ENCODE measurements around the gene TOMT. TPM values are rescaled to one million over a fixed set of nuclear protein-coding genes. Genes with fewer than 3 reads are reported as not detected.

Gene TOMT
- total RNA-seq, 1 donor from 2014 or later = not detected

- H3K79me2 ChIP-seq (ENCODE audit: insufficient read depth, low read length) = peaks cover 32% of the 10 kb centered on the region
- H3K9me3 ChIP-seq (ENCODE audit: insufficient read depth, low read depth, low read length) = no peaks in the 10 kb centered on the region
- DNase-seq (ENCODE audit: low read depth) (no peak), FAIRE-seq (no peak)
- no peaks in the 10 kb centered on the region for H3K27me3 ChIP-seq (ENCODE audit: insufficient read depth, low read length)
- H3K36me3 Mint-ChIP-seq (ENCODE audit: low read depth, unreplicated experiment) = no peaks in the 10 kb centered on the region
- H3K4me2 ChIP-seq (ENCODE audit: low read length) = no peak overlapping the region
- peak overlapping the region; percentile 78 for H3K4me3 Mint-ChIP-seq (ENCODE audit: unreplicated experiment)
- no peaks in the 10 kb centered on the region for H3K9me3 Mint-ChIP-seq (ENCODE audit: unreplicated experiment)
- H3K4me3 ChIP-seq (ENCODE audit: insufficient read depth, low read depth, low read length) = no peak overlapping the region
- H3K36me3 ChIP-seq (ENCODE audit: insufficient read depth, low read length) = no peaks in the 10 kb centered on the region
- peak overlapping the region; percentile 82 for H3K27ac Mint-ChIP-seq (ENCODE audit: unreplicated experiment)
- no peaks in the 10 kb centered on the region for H4K20me1 ChIP-seq (ENCODE audit: insufficient read depth, low read length)
- no peak overlapping the region for H3K27ac ChIP-seq (ENCODE audit: low read depth, low read length)
- H3K9ac ChIP-seq (ENCODE audit: low read length) = no peak overlapping the region
- H3K4me1 Mint-ChIP-seq (ENCODE audit: low read depth, unreplicated experiment) = peaks cover 11% of the 10 kb centered on the region
- peaks cover 22% of the 10 kb centered on the region for H3K4me1 ChIP-seq (ENCODE audit: insufficient read depth, low read length)
- no peak for TF ChIP-seq EZH2 (IDR thresholded peaks at IDR 0.05; ENCODE audit: insufficient read depth, low read length)
- H2AFZ ChIP-seq (ENCODE audit: low read depth, low read length) = no peak overlapping the region
- H3K27me3 Mint-ChIP-seq (ENCODE audit: low read depth, unreplicated experiment) = no peaks in the 10 kb centered on the region
Observed at GRCh38 chr11:72081821-72082453, 23.8 kb upstream of the TOMT start.

GRCh38 chr11:72083414-72083813 lies 22.3 kb upstream of the TOMT start:
- Histone ChIP-seq H3K9me3 (ENCODE audit: insufficient read depth, low read depth, low read length) (no peaks in the 10 kb centered on the region), H3K4me3 (ENCODE audit: insufficient read depth, low read depth, low read length) (no peak overlapping the region), H3K36me3 (ENCODE audit: insufficient read depth, low read length) (peaks cover 7% of the 10 kb centered on the region), H4K20me1 (ENCODE audit: insufficient read depth, low read length) (no peaks in the 10 kb centered on the region), H3K79me2 (ENCODE audit: insufficient read depth, low read length) (peaks cover 18% of the 10 kb centered on the region), H2AFZ (ENCODE audit: low read depth, low read length) (no peak overlapping the region), H3K4me1 (ENCODE audit: insufficient read depth, low read length) (peaks cover 16% of the 10 kb centered on the region), H3K27ac (ENCODE audit: low read depth, low read length) (no peak overlapping the region), H3K4me2 (ENCODE audit: low read length) (no peak overlapping the region), H3K9ac (ENCODE audit: low read length) (no peak overlapping the region), H3K27me3 (ENCODE audit: insufficient read depth, low read length) (no peaks in the 10 kb centered on the region)
- Mint-ChIP-seq H3K27ac (ENCODE audit: unreplicated experiment) (no peak overlapping the region), H3K4me3 (ENCODE audit: unreplicated experiment) (no peak overlapping the region), H3K27me3 (ENCODE audit: low read depth, unreplicated experiment) (no peaks in the 10 kb centered on the region), H3K9me3 (ENCODE audit: unreplicated experiment) (no peaks in the 10 kb centered on the region), H3K36me3 (ENCODE audit: low read depth, unreplicated experiment) (no peaks in the 10 kb centered on the region), H3K4me1 (ENCODE audit: low read depth, unreplicated experiment) (peaks cover 10% of the 10 kb centered on the region)
- no peak for DNase-seq (ENCODE audit: low read depth)
- no peak for FAIRE-seq
- no peak for TF ChIP-seq CTCF (IDR thresholded peaks at IDR 0.05; ENCODE audit: insufficient read depth, low read depth, low read length)
- TF ChIP-seq EZH2 (IDR thresholded peaks at IDR 0.05; ENCODE audit: insufficient read depth, low read length) = no peak

- Mint-ChIP-seq H3K27me3 (ENCODE audit: low read depth, unreplicated experiment) (no peaks in the 10 kb centered on the region), H3K27ac (ENCODE audit: unreplicated experiment) (no peak overlapping the region)
- FAIRE-seq = no peak
Observed at GRCh38 chr11:72084076-72084475, 21.6 kb upstream of the TOMT start.

More at GRCh38 chr11:72084076-72084475, 21.6 kb upstream of the TOMT start:
- H3K4me1 Mint-ChIP-seq (ENCODE audit: low read depth, unreplicated experiment) = peaks cover 4% of the 10 kb centered on the region
- H2AFZ ChIP-seq (ENCODE audit: low read depth, low read length) = no peak overlapping the region
- H3K36me3 ChIP-seq (ENCODE audit: insufficient read depth, low read length) = peaks cover 10% of the 10 kb centered on the region
- no peaks in the 10 kb centered on the region for H3K9me3 ChIP-seq (ENCODE audit: insufficient read depth, low read depth, low read length)
- H3K27me3 ChIP-seq (ENCODE audit: insufficient read depth, low read length) = no peaks in the 10 kb centered on the region
- H3K4me1 ChIP-seq (ENCODE audit: insufficient read depth, low read length) = peaks cover 10% of the 10 kb centered on the region
- H3K4me2 ChIP-seq (ENCODE audit: low read length) = no peak overlapping the region
- DNase-seq (ENCODE audit: low read depth) = no peak
- peaks cover 11% of the 10 kb centered on the region for H3K79me2 ChIP-seq (ENCODE audit: insufficient read depth, low read length)
- no peaks in the 10 kb centered on the region for H3K9me3 Mint-ChIP-seq (ENCODE audit: unreplicated experiment)
- TF ChIP-seq EZH2 (IDR thresholded peaks at IDR 0.05; ENCODE audit: insufficient read depth, low read length) = no peak
- no peak for TF ChIP-seq CTCF (IDR thresholded peaks at IDR 0.05; ENCODE audit: insufficient read depth, low read depth, low read length)
- no peak overlapping the region for H3K4me3 ChIP-seq (ENCODE audit: insufficient read depth, low read depth, low read length)
- no peak overlapping the region for H3K27ac ChIP-seq (ENCODE audit: low read depth, low read length)
- H3K36me3 Mint-ChIP-seq (ENCODE audit: low read depth, unreplicated experiment) = peaks cover under 1% of the 10 kb centered on the region
- H3K9ac ChIP-seq (ENCODE audit: low read length) = no peak overlapping the region
- no peaks in the 10 kb centered on the region for H4K20me1 ChIP-seq (ENCODE audit: insufficient read depth, low read length)
- no peak overlapping the region for H3K4me3 Mint-ChIP-seq (ENCODE audit: unreplicated experiment)

Measured in astrocyte (in vitro differentiated cells and primary cell).